GM23338 (cell line): ENCODE data around the gene SMIM22. TPM values are rescaled to one million over a fixed set of nuclear protein-coding genes. Genes with fewer than 3 reads are reported as not detected.

Experiments used
- ATAC-seq: fragments of 200-7000 bp; cut with Tn5 transposase; 3 replicates; pipeline ENCODE4 v1.9.1; 2020
- DNase-seq: peaks from one replicate; pipeline ENCODE4 v3.0.0-alpha.2; 2015; ENCODE audit warnings: low spot score
- H2AFZ ChIP-seq: fragments of 200-600 bp; sonication (generic); 2 replicates; pipeline ENCODE4 v1.8.0; 2016; ENCODE audit warnings: antibody characterized with exemption, mild to moderate bottlenecking, moderate library complexity
- H3F3A ChIP-seq: fragments of 200-600 bp; sonication (generic); replicated peaks from 2 replicates; pipeline ENCODE4 v1.8.0; 2017; ENCODE audit warnings: antibody characterized with exemption, mixed run types, low read depth
- H3K27ac ChIP-seq: fragments of 200-600 bp; sonication (generic); 2 replicates; pipeline ENCODE4 v1.6.1; 2016; ENCODE audit warnings: low read depth
- H3K27me3 ChIP-seq: fragments of 200-600 bp; sonication (generic); 2 replicates; pipeline ENCODE4 v1.8.0; 2016; ENCODE audit warnings: mild to moderate bottlenecking, mixed run types, moderate library complexity; ENCODE audit not compliant: insufficient read depth
- H3K36me3 ChIP-seq: fragments of 200-600 bp; sonication (generic); 2 replicates; pipeline ENCODE4 v1.8.0; 2016; ENCODE audit warnings: mild to moderate bottlenecking; ENCODE audit not compliant: insufficient read depth
- H3K4me1 ChIP-seq: fragments of 200-600 bp; sonication (generic); 2 replicates; pipeline ENCODE4 v1.8.0; 2016; ENCODE audit warnings: mild to moderate bottlenecking, moderate library complexity; ENCODE audit not compliant: insufficient read depth
- H3K4me2 ChIP-seq: fragments of 200-600 bp; sonication (generic); 2 replicates; pipeline ENCODE4 v1.7.1; 2017; ENCODE audit warnings: mixed run types
- H3K4me3 ChIP-seq: fragments of 200-600 bp; sonication (generic); 2 replicates; pipeline ENCODE4 v1.6.1; 2016; ENCODE audit warnings: mixed run types
- H3K79me2 ChIP-seq: fragments of 200-600 bp; sonication (generic); replicated peaks from 2 replicates; pipeline ENCODE4 v1.8.0; 2017; ENCODE audit warnings: mild to moderate bottlenecking; ENCODE audit not compliant: insufficient read depth
- H3K9me2 ChIP-seq: fragments of 200-600 bp; sonication (generic); 2 replicates; pipeline ENCODE4 v1.8.0; 2017; ENCODE audit not compliant: insufficient read depth
- H4K20me1 ChIP-seq: fragments of 200-600 bp; sonication (generic); replicated peaks from 2 replicates; pipeline ENCODE4 v1.8.0; 2017; ENCODE audit warnings: mild to moderate bottlenecking; ENCODE audit not compliant: insufficient read depth
- H3K27ac Mint-ChIP-seq: 2 replicates; pipeline ENCODE4 v1.8.0; 2020; ENCODE audit warnings: inconsistent platforms, mild to moderate bottlenecking, moderate library complexity, mixed read lengths
- H3K27me3 Mint-ChIP-seq: 3 replicates; pipeline ENCODE4 v1.8.0; 2022; ENCODE audit warnings: low read depth, mild to moderate bottlenecking, moderate library complexity, mixed read lengths, inconsistent platforms; ENCODE audit not compliant: insufficient read depth, poor library complexity
- H3K36me3 Mint-ChIP-seq: 3 replicates; pipeline ENCODE4 v1.8.0; 2021; ENCODE audit warnings: low read depth, mild to moderate bottlenecking, inconsistent platforms, moderate library complexity, mixed read lengths
- H3K4me1 Mint-ChIP-seq: 3 replicates; pipeline ENCODE4 v1.8.0; 2020; ENCODE audit warnings: mild to moderate bottlenecking, inconsistent platforms, mixed read lengths
- H3K4me3 Mint-ChIP-seq: 3 replicates; pipeline ENCODE4 v1.8.0; 2021; ENCODE audit warnings: moderate library complexity, mild to moderate bottlenecking, inconsistent platforms, mixed read lengths
- H3K9me3 Mint-ChIP-seq: 3 replicates; pipeline ENCODE4 v1.8.0; 2020; ENCODE audit warnings: moderate library complexity, mild to moderate bottlenecking, inconsistent platforms, mixed read lengths
- CREB1 ChIP-seq: fragments of 250-450 bp; sonication (Bioruptor Pico); IDR thresholded peaks from 2 replicates; pipeline ENCODE4 v1.5.0; 2020; ENCODE audit warnings: low read depth, mild to moderate bottlenecking, moderate library complexity
- CTCF ChIP-seq, 2 experiments: fragments of 200-600 bp in 1 of 2; sonication (generic) in 1 of 2; conservative IDR thresholded peaks; 2 replicates each; pipeline versions ENCODE4 v1.5.1 to v1.6.1; 2016 to 2017; ENCODE audit warnings: antibody characterized with exemption in 2 of 2, low read depth in 2 of 2, mild to moderate bottlenecking in 2 of 2, moderate library complexity in 1 of 2
- ETS1 ChIP-seq: IDR thresholded peaks from 2 replicates; pipeline ENCODE4 v1.6.1; 2016; ENCODE audit warnings: antibody characterized with exemption
- EZH2 ChIP-seq: fragments of 200-600 bp; sonication (generic); IDR thresholded peaks from one replicate; pipeline ENCODE4 v1.8.0; 2017; ENCODE audit warnings: antibody characterized with exemption, mild to moderate bottlenecking, low read depth; ENCODE audit not compliant: unreplicated experiment
- EZH2phosphoT487 ChIP-seq: fragments of 200-600 bp; sonication (generic); IDR thresholded peaks from one replicate; pipeline ENCODE4 v1.8.1; 2018; ENCODE audit warnings: antibody characterized with exemption; ENCODE audit not compliant: unreplicated experiment
- JUNB ChIP-seq: IDR thresholded peaks from one replicate; pipeline ENCODE4 v1.6.1; 2016; ENCODE audit warnings: antibody characterized with exemption; ENCODE audit not compliant: unreplicated experiment
- NANOG ChIP-seq: IDR thresholded peaks from 2 replicates; pipeline ENCODE4 v1.6.1; 2016; ENCODE audit warnings: antibody characterized with exemption, borderline replicate concordance
- POLR2AphosphoS5 ChIP-seq: IDR thresholded peaks from 2 replicates; pipeline ENCODE4 v1.6.1; 2016; ENCODE audit warnings: antibody characterized with exemption, low read depth
- REST ChIP-seq: IDR thresholded peaks from one replicate; pipeline ENCODE4 v1.6.1; 2018; ENCODE audit warnings: antibody characterized with exemption; ENCODE audit not compliant: unreplicated experiment
- STAT1 ChIP-seq: IDR thresholded peaks from one replicate; pipeline ENCODE4 v1.6.1; 2016; ENCODE audit warnings: antibody characterized with exemption; ENCODE audit not compliant: unreplicated experiment
- ZNF114 ChIP-seq: fragments of 250-450 bp; sonication (Bioruptor Pico); IDR thresholded peaks from 2 replicates; pipeline ENCODE4 v1.5.0; 2020; ENCODE audit warnings: mild to moderate bottlenecking, moderate library complexity
- ZNF331 ChIP-seq: fragments of 250-450 bp; sonication (Bioruptor Pico); IDR thresholded peaks from 2 replicates; pipeline ENCODE4 v1.5.0; 2020; ENCODE audit warnings: low read depth, mild to moderate bottlenecking, moderate library complexity
- ZNF462 ChIP-seq: fragments of 250-450 bp; sonication (Bioruptor Pico); IDR thresholded peaks from 2 replicates; pipeline ENCODE4 v1.5.0; 2020; ENCODE audit warnings: mild to moderate bottlenecking, moderate library complexity
- polyA plus RNA-seq: library from polyadenylated mRNA; unstranded; fragments of >200 nt; fragmentation: Nextera tagmentation; extraction: Ambion mirVana; gene quantifications from 2 replicates; pipeline ENCODE4 v1.2.1, GENCODE V29; 2016
- total RNA-seq: library from RNA; depleted of rRNA; stranded (reverse); fragments of >200 nt; shearing (Covaris generic); gene quantifications from 2 replicates; pipeline ENCODE4 v1.2.3, GENCODE V29; 2014

The SMIM22 gene
- total and polyA plus RNA-seq, 2 experiments from 2014 or later = 1.4 TPM; not detected in 1

GRCh38 chr16:4790871-4791270 is 4.3 kb upstream of the SMIM22 start:
- Histone ChIP-seq H3K4me2 (no peak overlapping the region), H3K27ac (no peak overlapping the region), H4K20me1 (no peaks in the 10 kb centered on the region), H3K4me3 (no peak overlapping the region), H2AFZ (no peak overlapping the region), H3K36me3 (no peaks in the 10 kb centered on the region), H3F3A (no peaks in the 10 kb centered on the region; the same call in 1 of the 2 replicates), H3K4me1 (peaks cover 12% of the 10 kb centered on the region; the same call in 1 of the 2 replicates), H3K9me2 (no peaks in the 10 kb centered on the region), H3K27me3 (no peaks in the 10 kb centered on the region), H3K79me2 (no peaks in the 10 kb centered on the region)
- Mint-ChIP-seq H3K27ac (no peak overlapping the region), H3K36me3 (peaks cover 4% of the 10 kb centered on the region; the same call in 2 of the 3 replicates), H3K4me3 (no peak overlapping the region), H3K4me1 (peaks cover 12% of the 10 kb centered on the region), H3K9me3 (no peaks in the 10 kb centered on the region), H3K27me3 (peaks cover 5% of the 10 kb centered on the region)
- no peak for TF ChIP-seq JUNB
- TF ChIP-seq EZH2 = no peak
- no peak for TF ChIP-seq STAT1
- no peak for TF ChIP-seq ZNF462 (CRISPR knock-in tag)
- TF ChIP-seq EZH2phosphoT487 = no peak
- TF ChIP-seq ZNF114 = no peak
- TF ChIP-seq NANOG = no peak
- TF ChIP-seq ZNF331 (CRISPR knock-in tag) = no peak
- no peak for TF ChIP-seq ETS1
- no peak for TF ChIP-seq POLR2AphosphoS5
- TF ChIP-seq CTCF (conservative IDR thresholded peaks at IDR 0.05; ENCODE audit: low read depth in 2 of 2) = no peak
- no peak for TF ChIP-seq CREB1 (CRISPR knock-in tag)
- no peak for TF ChIP-seq REST
- DNase-seq (no peak), ATAC-seq (no peak)
